ENCODE measurements around the gene SFPQ. TPM values are rescaled to one million over a fixed set of nuclear protein-coding genes. Genes with fewer than 3 reads are reported as not detected.

SFPQ gene
- total RNA-seq, 1 experiment from 2014 or later: 249 TPM

- no peak for DNase-seq
- H3K4me3 ChIP-seq (ENCODE audit: low read length): no peak overlapping the region
- no peaks in the 10 kb centered on the region for H4K20me1 ChIP-seq (ENCODE audit: low read length)
- no peak overlapping the region for H3K4me2 ChIP-seq (ENCODE audit: low read length)
- no TSS peak for BruUV-seq (replicated peaks)
- H3K27me3 ChIP-seq (ENCODE audit: low read length): no peaks in the 10 kb centered on the region
- intact Hi-C loops (cut with micrococcal nuclease): no loop called here
- CTCF ChIA-PET: no interaction called here
- H3K9me3 ChIP-seq (ENCODE audit: low read length): no peaks in the 10 kb centered on the region
- H3K9me2 ChIP-seq (replicated peaks; ENCODE audit: low read length): no peaks in the 10 kb centered on the region
- no peaks in the 10 kb centered on the region for H3K4me1 ChIP-seq (ENCODE audit: insufficient read depth, low read length)
- no peaks in the 10 kb centered on the region for H3K36me3 ChIP-seq (ENCODE audit: low read depth, low read length)
- no peaks in the 10 kb centered on the region for H3K79me2 ChIP-seq (ENCODE audit: low read length)
- no peak overlapping the region for H3K27ac ChIP-seq (ENCODE audit: low read length)
- H2AFZ ChIP-seq (ENCODE audit: low read length): no peak overlapping the region
- POLR2A ChIA-PET (ENCODE audit: unreplicated experiment): interaction anchor here (0.6 kb wide), 1 partner anchor 865 kb away, joined by 3 read pairs; no protein-coding TSS in a partner anchor
- TF ChIP-seq EZH2phosphoT487 (IDR thresholded peaks at IDR 0.05; ENCODE audit: borderline replicate concordance, low read length) (no peak), CTCF (conservative IDR thresholded peaks at IDR 0.05; ENCODE audit: low read depth, low read length) (no peak), EZH2 (IDR thresholded peaks at IDR 0.05; ENCODE audit: low read length, unreplicated experiment) (no peak)
- H3K9ac ChIP-seq (ENCODE audit: low read length): no peak overlapping the region
- no peaks in the 10 kb centered on the region for H3F3A ChIP-seq (ENCODE audit: low read length, unreplicated experiment)
- no peak for ATAC-seq
Measured at GRCh38 chr1:35223084-35223630, 30.2 kb upstream of the SFPQ start.

- TF ChIP-seq EZH2phosphoT487 (IDR thresholded peaks at IDR 0.05; ENCODE audit: borderline replicate concordance, low read length): no peak
- TF ChIP-seq CTCF (conservative IDR thresholded peaks at IDR 0.05; ENCODE audit: low read depth, low read length): no peak
- TF ChIP-seq EZH2 (IDR thresholded peaks at IDR 0.05; ENCODE audit: low read length, unreplicated experiment): no peak
- Histone ChIP-seq H3K4me2 (ENCODE audit: low read length) (no peak overlapping the region), H2AFZ (ENCODE audit: low read length) (no peak overlapping the region), H4K20me1 (ENCODE audit: low read length) (no peaks in the 10 kb centered on the region), H3F3A (ENCODE audit: low read length, unreplicated experiment) (no peaks in the 10 kb centered on the region), H3K79me2 (ENCODE audit: low read length) (no peaks in the 10 kb centered on the region), H3K27ac (ENCODE audit: low read length) (no peak overlapping the region), H3K9me2 (replicated peaks; ENCODE audit: low read length) (no peaks in the 10 kb centered on the region), H3K9ac (ENCODE audit: low read length) (no peak overlapping the region), H3K36me3 (ENCODE audit: low read depth, low read length) (no peaks in the 10 kb centered on the region), H3K9me3 (ENCODE audit: low read length) (no peaks in the 10 kb centered on the region), H3K4me3 (ENCODE audit: low read length) (no peak overlapping the region), H3K27me3 (ENCODE audit: low read length) (no peaks in the 10 kb centered on the region), H3K4me1 (ENCODE audit: insufficient read depth, low read length) (no peaks in the 10 kb centered on the region)
- ChIA-PET POLR2A (ENCODE audit: unreplicated experiment) (interaction anchor here (0.6 kb wide), 2 partner anchors 39 to 865 kb away, joined by 3 read pairs; no protein-coding TSS in a partner anchor), CTCF (no interaction called here)
- ATAC-seq (no peak), DNase-seq (no peak)
- intact Hi-C loops (cut with micrococcal nuclease): no loop called here
- no TSS peak for BruUV-seq (replicated peaks)
Measured at GRCh38 chr1:35222322-35223083, 29.6 kb upstream of the SFPQ start.

GRCh38 chr1:35220976-35221375 lies 28.0 kb upstream of the SFPQ start:
- H3F3A ChIP-seq (ENCODE audit: low read length, unreplicated experiment): no peaks in the 10 kb centered on the region
- intact Hi-C loops (cut with micrococcal nuclease): no loop called here
- H3K9ac ChIP-seq (ENCODE audit: low read length): no peak overlapping the region
- H3K9me2 ChIP-seq (replicated peaks; ENCODE audit: low read length): no peaks in the 10 kb centered on the region
- CTCF ChIA-PET: no interaction called here
- no peaks in the 10 kb centered on the region for H3K27me3 ChIP-seq (ENCODE audit: low read length)
- no peak overlapping the region for H3K4me2 ChIP-seq (ENCODE audit: low read length)
- H2AFZ ChIP-seq (ENCODE audit: low read length): no peak overlapping the region
- TF ChIP-seq EZH2 (IDR thresholded peaks at IDR 0.05; ENCODE audit: low read length, unreplicated experiment): no peak
- no peak for TF ChIP-seq EZH2phosphoT487 (IDR thresholded peaks at IDR 0.05; ENCODE audit: borderline replicate concordance, low read length)
- peak; percentile 59 for TF ChIP-seq CTCF (conservative IDR thresholded peaks at IDR 0.05; ENCODE audit: low read depth, low read length)
- no peaks in the 10 kb centered on the region for H4K20me1 ChIP-seq (ENCODE audit: low read length)
- H3K27ac ChIP-seq (ENCODE audit: low read length): no peak overlapping the region
- no peaks in the 10 kb centered on the region for H3K4me1 ChIP-seq (ENCODE audit: insufficient read depth, low read length)
- H3K36me3 ChIP-seq (ENCODE audit: low read depth, low read length): no peaks in the 10 kb centered on the region
- H3K9me3 ChIP-seq (ENCODE audit: low read length): no peaks in the 10 kb centered on the region
- no peaks in the 10 kb centered on the region for H3K79me2 ChIP-seq (ENCODE audit: low read length)
- DNase-seq (peak; percentile 39), ATAC-seq (peak; percentile 57)
- POLR2A ChIA-PET (ENCODE audit: unreplicated experiment): no interaction called here
- H3K4me3 ChIP-seq (ENCODE audit: low read length): no peak overlapping the region
- BruUV-seq (replicated peaks): no TSS peak

Data from PC-3 (cell line).